Stomach (tissue), 9 donors: Measurements from ENCODE around the gene FABP6. TPM values are rescaled to one million over a fixed set of nuclear protein-coding genes. Genes with fewer than 3 reads are reported as not detected.

Source experiments
- DNase-seq, 2 donors: peaks; one replicate each; pipeline versions ENCODE4 v3.0.0 to v3.0.0-alpha.2; 2013 to 2019
- H3K27ac ChIP-seq, 5 donors: fragments of 200-600 bp in 4 of 5; sonication (generic) in 4 of 5; one replicate each; pipeline ENCODE4 v1.5.1; 2013 to 2019; ENCODE audit warnings: mild to moderate bottlenecking in 1 of 5, moderate library complexity in 1 of 5
- H3K27me3 ChIP-seq, 3 donors: fragments of 200-600 bp; sonication (generic); one replicate each; pipeline ENCODE4 v1.5.1; 2017 to 2019; ENCODE audit warnings: mixed run types in 1 of 3
- H3K36me3 ChIP-seq, 4 donors: fragments of 200-600 bp; sonication (generic); 1 replicate in 3 of 4; 2 replicates in 1 of 4; pipeline ENCODE4 v1.5.1; 2016 to 2019
- H3K4me1 ChIP-seq, 4 donors: fragments of 200-600 bp; sonication (generic); one replicate each; pipeline ENCODE4 v1.5.1; 2016 to 2019
- H3K4me3 ChIP-seq, 4 donors: fragments of 200-600 bp; sonication (generic) in 3 of 4; one replicate each; pipeline ENCODE4 v1.5.1; 2016 to 2019; ENCODE audit warnings: mild to moderate bottlenecking in 1 of 4
- H3K9me3 ChIP-seq, 4 donors: fragments of 200-600 bp; sonication (generic); one replicate each; pipeline ENCODE4 v1.5.1; 2016 to 2019
- EP300 ChIP-seq: sonication (generic); formaldehyde crosslinking; IDR thresholded peaks from one replicate; pipeline ENCODE4 v1.6.1; 2017; ENCODE audit warnings: antibody characterized with exemption
- POLR2A ChIP-seq, 4 donors: fragments of 450-650 bp; IDR thresholded peaks; one replicate each; pipeline ENCODE4 v1.6.1; 2016; ENCODE audit warnings: antibody characterized with exemption in 4 of 4, control low read depth in 2 of 4, mild to moderate bottlenecking in 1 of 4, moderate library complexity in 1 of 4
- POLR2AphosphoS5 ChIP-seq, 3 donors: sonication (generic); formaldehyde crosslinking; IDR thresholded peaks; one replicate each; pipeline ENCODE4 v1.6.1; 2016; ENCODE audit warnings: antibody characterized with exemption in 3 of 3
- WGBS, 5 donors: extraction: QIAGEN DNeasy Blood & Tissue Kit in 3 of 5; methylation state at CpG; one replicate each; pipeline versions ENCODE4 v1.1.5 to v1.1.7; 2013 to 2018; 5-methylcytosine and 5-hydroxymethylcytosine counted together
- intact Hi-C: fragments of 100-400 bp; cut with DNase I; formaldehyde crosslinking; loops from one replicate; pipeline ENCODE4 v1.15.1; 2023; ENCODE audit warnings: low total_unique reads
- polyA plus RNA-seq, 3 donors: library from polyadenylated mRNA; stranded (reverse); fragments of 200-250 nt; gene quantifications; one replicate each; pipeline ENCODE4 v1.2.3, GENCODE V29; 2013
- total RNA-seq, 5 donors: library from RNA; depleted of rRNA; stranded (reverse); fragments of >200 nt; gene quantifications; one replicate each; pipeline versions ENCODE4 v1.1.0 to v1.2.3, GENCODE V29; 2014 to 2016
- TF ChIP-seq, protein P1 (sequence below), 7 experiments: fragments of 450-650 bp in 4 of 7; fragments of 200-600 bp in 3 of 7; sonication (generic) in 3 of 7; IDR thresholded peaks; one replicate each; pipeline ENCODE4 v1.5.1; 2016 to 2019; ENCODE audit warnings: antibody characterized with exemption in 7 of 7, control low read depth in 2 of 7, mild to moderate bottlenecking in 1 of 7
- donor health status: healthy with polysubstance abuse.
- donor health status: Bipolar disorder and iron deficiency.
- donor health status: healthy.

Gene FABP6
- total and polyA plus RNA-seq, 8 donors: 0.50 to 6.1 (median 1.9) TPM; not detected in 5

DNA sequence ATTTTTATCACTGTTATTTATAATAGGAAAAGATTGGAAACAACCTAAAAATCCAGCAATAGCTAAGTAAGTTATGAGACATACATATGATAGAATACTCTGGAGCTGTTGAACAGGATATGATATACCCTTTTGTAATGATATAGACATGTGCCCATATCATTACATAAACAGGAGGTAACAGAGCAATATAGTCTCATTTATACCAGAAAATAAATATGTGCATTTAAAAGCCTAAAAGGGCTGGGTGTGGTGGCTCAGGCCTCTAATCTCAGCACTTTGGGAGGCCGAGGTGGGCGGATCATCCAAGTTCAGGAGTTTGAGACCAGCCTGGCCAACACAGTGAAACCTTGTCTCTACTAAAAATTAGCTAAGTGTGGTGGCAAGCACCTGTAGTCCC lies 2.3 kb upstream of the FABP6 start:
- intact Hi-C loops: no loop called here
- TF ChIP-seq POLR2AphosphoS5 (IDR thresholded peaks at IDR 0.05): no peak
- TF ChIP-seq EP300: no peak
- no peak for TF ChIP-seq POLR2A (IDR thresholded peaks at IDR 0.05)
- TF ChIP-seq, protein P1, sequence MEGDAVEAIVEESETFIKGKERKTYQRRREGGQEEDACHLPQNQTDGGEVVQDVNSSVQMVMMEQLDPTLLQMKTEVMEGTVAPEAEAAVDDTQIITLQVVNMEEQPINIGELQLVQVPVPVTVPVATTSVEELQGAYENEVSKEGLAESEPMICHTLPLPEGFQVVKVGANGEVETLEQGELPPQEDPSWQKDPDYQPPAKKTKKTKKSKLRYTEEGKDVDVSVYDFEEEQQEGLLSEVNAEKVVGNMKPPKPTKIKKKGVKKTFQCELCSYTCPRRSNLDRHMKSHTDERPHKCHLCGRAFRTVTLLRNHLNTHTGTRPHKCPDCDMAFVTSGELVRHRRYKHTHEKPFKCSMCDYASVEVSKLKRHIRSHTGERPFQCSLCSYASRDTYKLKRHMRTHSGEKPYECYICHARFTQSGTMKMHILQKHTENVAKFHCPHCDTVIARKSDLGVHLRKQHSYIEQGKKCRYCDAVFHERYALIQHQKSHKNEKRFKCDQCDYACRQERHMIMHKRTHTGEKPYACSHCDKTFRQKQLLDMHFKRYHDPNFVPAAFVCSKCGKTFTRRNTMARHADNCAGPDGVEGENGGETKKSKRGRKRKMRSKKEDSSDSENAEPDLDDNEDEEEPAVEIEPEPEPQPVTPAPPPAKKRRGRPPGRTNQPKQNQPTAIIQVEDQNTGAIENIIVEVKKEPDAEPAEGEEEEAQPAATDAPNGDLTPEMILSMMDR (IDR thresholded peaks at IDR 0.05): no peak
- WGBS, 5 donors: 76 to 89% (median 78%) methylated on average over 2 of the region's 2 CpGs
- Histone ChIP-seq H3K27me3 (no peaks in the 10 kb centered on the region), H3K4me1 (no peaks in the 10 kb centered on the region), H3K27ac (no peak overlapping the region), H3K36me3 (no peaks in the 10 kb centered on the region), H3K4me3 (no peak overlapping the region), H3K9me3 (no peaks in the 10 kb centered on the region)
- DNase-seq: no peak

DNA sequence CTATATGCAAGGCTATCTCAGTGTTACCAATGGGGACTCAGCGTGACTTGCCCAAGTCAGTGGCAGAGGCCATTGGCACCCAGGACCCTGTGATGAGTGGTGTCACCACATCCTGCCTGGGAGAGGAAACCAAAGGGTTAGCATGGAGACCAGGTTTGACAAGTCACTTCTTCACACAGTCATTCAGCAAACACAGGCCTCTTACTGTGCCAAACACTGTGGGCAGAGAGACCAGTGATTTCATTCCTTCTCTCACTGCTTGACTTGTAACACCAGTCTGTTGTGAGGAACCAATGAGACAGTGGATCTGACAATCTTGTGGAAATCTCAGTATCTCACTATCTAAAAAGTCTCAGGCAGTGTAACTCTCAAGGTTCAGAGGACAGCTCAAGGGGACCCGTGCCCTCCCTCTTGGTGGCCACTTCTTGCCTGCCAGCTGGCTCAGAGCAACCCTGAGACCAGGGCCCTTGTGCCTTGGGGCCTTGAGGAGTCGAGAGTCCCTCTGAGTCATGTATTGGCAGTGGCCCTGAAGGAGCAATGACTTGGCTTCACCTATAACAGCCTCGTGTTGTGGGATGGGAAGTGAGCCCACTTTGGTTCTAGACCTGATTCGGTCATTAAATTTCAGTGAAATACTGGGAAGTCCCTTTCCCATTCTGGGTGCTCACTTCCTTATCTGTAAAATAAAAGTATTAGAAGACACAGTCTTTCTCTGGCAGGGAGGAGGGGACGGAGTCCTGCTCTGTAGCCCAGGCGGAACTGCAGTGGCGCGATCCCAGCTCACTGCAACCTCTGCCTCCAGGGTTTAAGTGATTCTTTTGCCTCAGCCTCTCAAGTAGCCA lies 1.6 kb downstream of the FABP6 start:
- H3K27ac ChIP-seq: no peak overlapping the region
- intact Hi-C loops: no loop called here
- WGBS, 5 donors: 75 to 96% (median 82%) methylated on average over 7 to 9 of the region's 9 CpGs

DNA sequence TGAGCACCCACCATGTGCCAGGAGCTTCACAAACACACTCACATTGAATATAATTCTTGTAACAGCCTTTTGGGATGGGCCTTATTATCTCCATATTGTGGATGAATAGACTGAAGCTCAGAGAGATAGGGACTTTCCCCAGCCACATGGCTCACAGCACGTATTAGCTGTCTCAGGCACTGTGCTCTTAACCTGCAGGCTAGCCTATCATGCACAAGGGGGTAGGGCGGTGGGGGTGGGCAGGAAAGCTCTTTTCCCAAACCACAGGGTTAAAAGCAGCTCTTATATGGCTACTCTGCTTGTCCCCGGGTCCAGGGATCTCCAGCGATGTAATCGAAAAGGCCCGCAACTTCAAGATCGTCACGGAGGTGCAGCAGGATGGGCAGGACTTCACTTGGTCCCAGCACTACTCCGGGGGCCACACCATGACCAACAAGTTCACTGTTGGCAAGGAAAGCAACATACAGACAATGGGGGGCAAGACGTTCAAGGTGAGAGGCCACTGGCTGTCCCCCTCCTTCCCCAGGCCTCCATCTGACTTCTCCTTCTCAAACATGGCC lies 2.6 kb downstream of the FABP6 start:
- Histone ChIP-seq H3K4me1 (no peaks in the 10 kb centered on the region), H3K27me3 (no peaks in the 10 kb centered on the region), H3K9me3 (no peaks in the 10 kb centered on the region), H3K36me3 (no peaks in the 10 kb centered on the region), H3K4me3 (no peak overlapping the region), H3K27ac (no peak overlapping the region)
- intact Hi-C loops: no loop called here
- WGBS, 5 donors: 84 to 89% (median 87%) methylated on average over 10 of the region's 10 CpGs
- DNase-seq: no peak
- TF ChIP-seq, protein P1 (IDR thresholded peaks at IDR 0.05): no peak
- TF ChIP-seq POLR2AphosphoS5 (IDR thresholded peaks at IDR 0.05) (no peak), POLR2A (IDR thresholded peaks at IDR 0.05) (no peak), EP300 (no peak)

More for the DNA sequence above, 1.6 kb downstream of the FABP6 start:
- Histone ChIP-seq H3K4me3 (no peak overlapping the region), H3K36me3 (no peaks in the 10 kb centered on the region), H3K9me3 (no peaks in the 10 kb centered on the region), H3K4me1 (no peaks in the 10 kb centered on the region), H3K27me3 (no peaks in the 10 kb centered on the region)
- DNase-seq: peak in 1 of 2 donors; percentile 29
- TF ChIP-seq, protein P1 (IDR thresholded peaks at IDR 0.05): no peak
- no peak for TF ChIP-seq POLR2A (IDR thresholded peaks at IDR 0.05)
- TF ChIP-seq EP300: no peak

DNA sequence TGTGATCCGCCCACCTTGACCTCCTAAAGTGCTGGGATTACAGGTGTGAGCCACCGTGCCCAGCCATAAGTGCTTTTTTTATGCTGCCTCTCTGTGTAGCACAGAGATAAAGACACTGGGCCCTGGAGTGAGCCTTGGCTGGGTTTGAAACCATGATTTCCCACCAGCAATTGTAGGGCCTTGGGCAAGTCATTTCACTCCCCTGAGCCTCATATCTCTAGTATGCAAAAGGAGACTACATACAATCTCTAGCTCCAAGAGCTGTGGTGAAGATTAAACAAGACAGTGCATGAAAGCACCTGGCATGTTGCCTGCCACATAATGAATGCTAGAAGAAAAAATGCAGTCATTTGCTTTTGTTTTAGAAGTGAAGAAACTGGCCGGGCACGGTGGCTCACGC lies 3.9 kb downstream of the FABP6 start:
- DNase-seq: no peak
- Histone ChIP-seq H3K27ac (no peak overlapping the region), H3K27me3 (no peaks in the 10 kb centered on the region), H3K4me1 (no peaks in the 10 kb centered on the region), H3K36me3 (no peaks in the 10 kb centered on the region), H3K4me3 (no peak overlapping the region), H3K9me3 (no peaks in the 10 kb centered on the region)
- TF ChIP-seq, protein P1 (IDR thresholded peaks at IDR 0.05): no peak
- no peak for TF ChIP-seq POLR2A (IDR thresholded peaks at IDR 0.05)
- TF ChIP-seq POLR2AphosphoS5 (IDR thresholded peaks at IDR 0.05): no peak
- TF ChIP-seq EP300: no peak
- intact Hi-C loops: no loop called here
- 80 to 92% (median 80%) methylated on average over 5 of the region's 5 CpGs for WGBS, 5 donors
